GF-D8 (cell line): ENCODE data around the gene FIS1.
"Not testable (repeated sequence)": the region's sequence is repeated elsewhere in the genome, so short reads cannot be mapped to it uniquely, and the experiment has no call there.

Experiments used
- DNase-seq: peaks from one replicate; lab custom pipeline; 2025; lab: John Stamatoyannopoulos, UW

FIS1 gene

GRCh38 chr7:101203740-101204738 is 40.8 kb downstream of the FIS1 start:
- peak; percentile 62 for DNase-seq

DNA sequence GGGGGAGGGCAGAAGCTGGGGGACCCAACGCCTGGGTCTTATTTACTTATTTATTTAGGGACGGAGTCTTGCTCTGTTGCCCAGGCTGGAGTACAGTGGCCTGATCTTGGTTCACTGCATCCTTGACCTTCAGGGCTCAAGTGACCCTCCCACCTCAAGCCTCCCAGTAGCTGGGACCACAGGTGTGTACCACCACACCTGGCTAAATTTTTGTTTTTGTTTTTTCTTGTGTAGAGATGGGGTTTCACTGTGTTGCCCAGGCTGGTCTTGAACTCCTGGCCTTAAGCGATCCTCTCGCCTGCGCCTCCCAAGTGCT is 42.3 kb downstream of the FIS1 start:
- DNase-seq = no peak

- no peak for DNase-seq
Observed at GRCh38 chr7:101201695-101202602, 42.9 kb downstream of the FIS1 start.

- no peak for DNase-seq
Observed at GRCh38 chr7:101200862-101201599, 43.9 kb downstream of the FIS1 start, which contains the start of gene MOGAT3. Gene MOGAT3 (minus strand): TSS chr7:101201036. CDS start chr7:101200854, 182 bp downstream.

GRCh38 chr7:101200504-101200861 is 44.4 kb downstream of the FIS1 start:
- DNase-seq = no peak

DNA sequence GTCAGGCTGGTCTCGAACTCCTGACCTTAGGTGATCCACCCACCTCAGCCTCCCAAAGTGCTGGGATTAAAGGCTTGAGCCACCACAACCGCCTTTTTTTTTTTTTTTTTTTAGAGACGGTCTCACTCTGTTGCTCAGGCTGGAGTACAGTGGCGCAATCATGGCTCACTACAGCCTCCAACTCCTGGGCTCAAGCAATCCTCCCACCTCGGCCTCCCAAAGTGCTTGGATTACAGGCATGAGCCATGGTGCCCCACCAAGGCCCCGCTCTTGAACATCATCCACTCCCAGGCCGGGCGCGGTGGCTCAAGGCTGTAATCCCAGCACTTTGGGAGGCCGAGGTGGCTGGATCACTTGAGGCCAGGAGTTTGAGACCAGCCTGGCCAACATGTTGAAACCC is 45.4 kb downstream of the FIS1 start:
- not testable (repeated sequence) for DNase-seq

GRCh38 chr7:101198476-101198875 is 46.4 kb downstream of the FIS1 start:
- DNase-seq = no peak

- DNase-seq = no peak
Observed at GRCh38 chr7:101197991-101198390, 46.9 kb downstream of the FIS1 start.

GRCh38 chr7:101195884-101196283 is 49.0 kb downstream of the FIS1 start:
- no peak for DNase-seq
